ENCODE data around the gene MBOAT2. TPM values are rescaled to one million over a fixed set of nuclear protein-coding genes. Genes with fewer than 3 reads are reported as not detected.
A peak's percentile ranks its signal among the peaks of the same experiment; 100 is the strongest.

MBOAT2 gene
- total and polyA plus RNA-seq, 2 of the 13 experiments (the other 11 are each of a cell fraction or from before 2014, with no cell fraction given): 0.11 to 0.36 TPM

DNA sequence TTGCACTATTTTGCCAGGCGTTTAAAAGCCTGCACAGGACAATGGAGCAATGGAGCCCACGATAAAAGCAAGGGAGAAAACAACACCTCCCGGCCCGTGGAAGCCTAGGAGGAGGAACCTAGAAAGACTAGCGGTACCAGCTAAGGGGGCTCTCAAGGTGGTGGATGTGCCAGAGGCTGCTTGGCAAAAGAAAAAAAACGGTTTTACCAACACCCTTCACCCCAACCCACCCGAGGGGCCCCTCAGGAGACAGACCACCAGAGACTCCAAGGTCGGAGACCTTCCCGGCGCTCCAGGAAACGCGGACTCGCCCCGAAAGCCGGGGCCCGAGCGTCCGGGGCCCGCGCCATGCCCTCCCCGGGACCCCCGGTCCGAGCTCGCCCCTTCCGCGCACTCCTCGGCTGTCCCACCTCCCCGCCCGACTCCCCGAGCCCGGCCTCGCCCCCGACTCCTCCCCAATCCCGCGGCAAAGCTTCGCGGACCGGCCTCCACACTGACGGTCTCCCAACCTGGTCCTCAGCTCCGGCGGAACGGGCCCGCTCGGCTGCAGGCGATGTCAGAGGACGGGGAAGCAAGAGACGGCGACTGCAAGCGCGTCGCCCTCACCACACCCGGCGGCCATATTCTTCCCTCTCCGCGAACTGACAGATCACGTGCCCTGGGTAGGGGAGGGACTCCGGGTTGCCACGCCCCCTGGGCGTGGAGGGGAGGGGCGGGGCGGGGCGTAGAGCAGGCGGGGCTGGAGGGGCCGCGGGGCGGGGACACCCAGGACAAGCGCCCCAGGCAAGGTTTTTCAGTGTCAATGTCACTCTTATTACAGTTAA is 166.3 kb downstream of the MBOAT2 start, which contains the start of gene KIDINS220 (continued):
- TF ChIP-seq, protein P1, sequence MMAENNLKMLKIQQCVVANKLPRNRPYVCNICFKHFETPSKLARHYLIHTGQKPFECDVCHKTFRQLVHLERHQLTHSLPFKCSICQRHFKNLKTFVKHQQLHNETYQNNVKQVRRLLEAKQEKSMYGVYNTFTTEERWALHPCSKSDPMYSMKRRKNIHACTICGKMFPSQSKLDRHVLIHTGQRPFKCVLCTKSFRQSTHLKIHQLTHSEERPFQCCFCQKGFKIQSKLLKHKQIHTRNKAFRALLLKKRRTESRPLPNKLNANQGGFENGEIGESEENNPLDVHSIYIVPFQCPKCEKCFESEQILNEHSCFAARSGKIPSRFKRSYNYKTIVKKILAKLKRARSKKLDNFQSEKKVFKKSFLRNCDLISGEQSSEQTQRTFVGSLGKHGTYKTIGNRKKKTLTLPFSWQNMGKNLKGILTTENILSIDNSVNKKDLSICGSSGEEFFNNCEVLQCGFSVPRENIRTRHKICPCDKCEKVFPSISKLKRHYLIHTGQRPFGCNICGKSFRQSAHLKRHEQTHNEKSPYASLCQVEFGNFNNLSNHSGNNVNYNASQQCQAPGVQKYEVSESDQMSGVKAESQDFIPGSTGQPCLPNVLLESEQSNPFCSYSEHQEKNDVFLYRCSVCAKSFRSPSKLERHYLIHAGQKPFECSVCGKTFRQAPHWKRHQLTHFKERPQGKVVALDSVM (CRISPR knock-in tag; IDR thresholded peaks at IDR 0.05): peak; percentile 18; the same call in 1 of the 2 replicates
- TF ChIP-seq HNF4A (CRISPR knock-in tag; IDR thresholded peaks at IDR 0.05) (no peak), HOXA7 (CRISPR knock-in tag; IDR thresholded peaks at IDR 0.05) (no peak), SIN3A (IDR thresholded peaks at IDR 0.05; ENCODE audit: borderline replicate concordance, low read depth, low read length) (peak; percentile 88; the same call in 1 of the 2 replicates), ZNF629 (CRISPR knock-in tag; conservative IDR thresholded peaks at IDR 0.05) (no peak), GABPA (IDR thresholded peaks at IDR 0.05; ENCODE audit: low read depth, low read length) (no peak), GABPA (CRISPR knock-in tag; IDR thresholded peaks at IDR 0.05; ENCODE audit: low read depth) (no peak), GFI1 (CRISPR knock-in tag; IDR thresholded peaks at IDR 0.05; ENCODE audit: borderline replicate concordance) (0 out of 2 replicates have a peak, but pooled peaks have one; percentile 36), FOXM1 (CRISPR knock-in tag; IDR thresholded peaks at IDR 0.05) (no peak), NFIB (CRISPR knock-in tag; IDR thresholded peaks at IDR 0.05; ENCODE audit: borderline replicate concordance) (no peak), BORCS8-MEF2B (CRISPR knock-in tag; IDR thresholded peaks at IDR 0.05) (peak; percentile 89), ATF7 (IDR thresholded peaks at IDR 0.05) (no peak), ATF7 (CRISPR knock-in tag; IDR thresholded peaks at IDR 0.05) (0 out of 2 replicates have a peak, but pooled peaks have one; percentile 41), NRL (CRISPR knock-in tag; IDR thresholded peaks at IDR 0.05; ENCODE audit: borderline replicate concordance) (peak; percentile 75), RFXAP (CRISPR knock-in tag; IDR thresholded peaks at IDR 0.05; ENCODE audit: borderline replicate concordance) (no peak), KDM4B (CRISPR knock-in tag; IDR thresholded peaks at IDR 0.05) (0 out of 2 replicates have a peak, but pooled peaks have one; percentile 52), ZNF607 (CRISPR knock-in tag; IDR thresholded peaks at IDR 0.05; ENCODE audit: borderline replicate concordance) (peak; percentile 63; the same call in 1 of the 2 replicates), SIN3B (IDR thresholded peaks at IDR 0.05; ENCODE audit: low read length) (0 out of 2 replicates have a peak, but pooled peaks have one; percentile 55), NFYC (CRISPR knock-in tag; IDR thresholded peaks at IDR 0.05) (no peak), ARNT (IDR thresholded peaks at IDR 0.05) (no peak)
- TF ChIP-seq, protein P2, sequence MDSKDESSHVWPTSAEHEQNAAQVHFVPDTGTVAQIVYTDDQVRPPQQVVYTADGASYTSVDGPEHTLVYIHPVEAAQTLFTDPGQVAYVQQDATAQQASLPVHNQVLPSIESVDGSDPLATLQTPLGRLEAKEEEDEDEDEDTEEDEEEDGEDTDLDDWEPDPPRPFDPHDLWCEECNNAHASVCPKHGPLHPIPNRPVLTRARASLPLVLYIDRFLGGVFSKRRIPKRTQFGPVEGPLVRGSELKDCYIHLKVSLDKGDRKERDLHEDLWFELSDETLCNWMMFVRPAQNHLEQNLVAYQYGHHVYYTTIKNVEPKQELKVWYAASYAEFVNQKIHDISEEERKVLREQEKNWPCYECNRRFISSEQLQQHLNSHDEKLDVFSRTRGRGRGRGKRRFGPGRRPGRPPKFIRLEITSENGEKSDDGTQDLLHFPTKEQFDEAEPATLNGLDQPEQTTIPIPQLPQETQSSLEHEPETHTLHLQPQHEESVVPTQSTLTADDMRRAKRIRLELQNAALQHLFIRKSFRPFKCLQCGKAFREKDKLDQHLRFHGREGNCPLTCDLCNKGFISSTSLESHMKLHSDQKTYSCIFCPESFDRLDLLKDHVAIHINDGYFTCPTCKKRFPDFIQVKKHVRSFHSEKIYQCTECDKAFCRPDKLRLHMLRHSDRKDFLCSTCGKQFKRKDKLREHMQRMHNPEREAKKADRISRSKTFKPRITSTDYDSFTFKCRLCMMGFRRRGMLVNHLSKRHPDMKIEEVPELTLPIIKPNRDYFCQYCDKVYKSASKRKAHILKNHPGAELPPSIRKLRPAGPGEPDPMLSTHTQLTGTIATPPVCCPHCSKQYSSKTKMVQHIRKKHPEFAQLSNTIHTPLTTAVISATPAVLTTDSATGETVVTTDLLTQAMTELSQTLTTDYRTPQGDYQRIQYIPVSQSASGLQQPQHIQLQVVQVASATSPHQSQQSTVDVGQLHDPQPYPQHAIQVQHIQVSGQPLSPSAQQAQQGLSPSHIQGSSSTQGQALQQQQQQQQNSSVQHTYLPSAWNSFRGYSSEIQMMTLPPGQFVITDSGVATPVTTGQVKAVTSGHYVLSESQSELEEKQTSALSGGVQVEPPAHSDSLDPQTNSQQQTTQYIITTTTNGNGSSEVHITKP (CRISPR knock-in tag; IDR thresholded peaks at IDR 0.05; ENCODE audit: low read depth): no peak
- TF ChIP-seq, protein P3, sequence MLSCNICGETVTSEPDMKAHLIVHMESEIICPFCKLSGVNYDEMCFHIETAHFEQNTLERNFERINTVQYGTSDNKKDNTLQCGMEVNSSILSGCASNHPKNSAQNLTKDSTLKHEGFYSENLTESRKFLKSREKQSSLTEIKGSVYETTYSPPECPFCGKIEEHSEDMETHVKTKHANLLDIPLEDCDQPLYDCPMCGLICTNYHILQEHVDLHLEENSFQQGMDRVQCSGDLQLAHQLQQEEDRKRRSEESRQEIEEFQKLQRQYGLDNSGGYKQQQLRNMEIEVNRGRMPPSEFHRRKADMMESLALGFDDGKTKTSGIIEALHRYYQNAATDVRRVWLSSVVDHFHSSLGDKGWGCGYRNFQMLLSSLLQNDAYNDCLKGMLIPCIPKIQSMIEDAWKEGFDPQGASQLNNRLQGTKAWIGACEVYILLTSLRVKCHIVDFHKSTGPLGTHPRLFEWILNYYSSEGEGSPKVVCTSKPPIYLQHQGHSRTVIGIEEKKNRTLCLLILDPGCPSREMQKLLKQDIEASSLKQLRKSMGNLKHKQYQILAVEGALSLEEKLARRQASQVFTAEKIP (CRISPR knock-in tag; IDR thresholded peaks at IDR 0.05; ENCODE audit: borderline replicate concordance): no peak

Measured in HepG2 (cell line).